22Rv1 (cell line): ENCODE results near the gene CLIP1.

Experiments
- ZFX ChIP-seq: fragments of 450-650 bp; IDR thresholded peaks from 2 replicates; pipeline ENCODE4 v1.6.1; 2017; ENCODE audit warnings: antibody characterized with exemption, borderline replicate concordance
- TF ChIP-seq, protein P1 (sequence below): fragments of 450-650 bp; IDR thresholded peaks from 2 replicates; pipeline ENCODE4 v1.5.1; 2017; ENCODE audit warnings: mild to moderate bottlenecking

DNA sequence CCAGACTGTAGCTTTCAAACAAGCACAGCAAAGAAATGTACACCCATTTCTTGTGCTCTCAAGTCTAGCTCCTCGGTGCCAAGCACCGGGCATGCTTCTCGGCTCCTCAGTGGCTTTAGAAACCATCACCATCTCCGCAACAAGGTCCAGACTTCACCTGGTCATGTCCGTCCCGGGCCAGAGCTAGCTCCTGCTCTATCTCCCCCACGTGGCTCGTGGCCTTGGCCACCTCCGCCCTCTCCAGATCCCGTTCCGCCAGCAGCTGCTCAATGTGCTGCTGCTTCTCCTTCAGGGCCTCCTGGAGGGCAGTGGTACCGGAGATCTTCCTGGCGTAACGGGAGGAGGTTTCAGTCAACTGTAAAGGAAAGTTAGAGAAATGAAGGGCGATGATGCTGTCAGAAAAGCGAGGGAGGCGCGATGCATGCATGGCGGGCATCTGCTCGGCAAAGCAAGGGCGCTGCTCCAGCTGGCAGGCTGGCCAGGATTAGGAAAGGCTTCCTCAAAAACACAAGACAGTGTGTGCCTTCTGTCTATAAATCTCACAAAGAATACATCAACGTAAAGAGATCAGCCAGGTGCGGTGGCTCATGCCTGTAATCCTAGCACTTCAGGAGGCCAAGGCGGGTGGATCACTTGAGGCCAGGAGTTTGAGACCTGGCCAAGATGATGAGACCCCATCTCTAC, 67.4 kb downstream of the CLIP1 start:
- TF ChIP-seq, protein P1, sequence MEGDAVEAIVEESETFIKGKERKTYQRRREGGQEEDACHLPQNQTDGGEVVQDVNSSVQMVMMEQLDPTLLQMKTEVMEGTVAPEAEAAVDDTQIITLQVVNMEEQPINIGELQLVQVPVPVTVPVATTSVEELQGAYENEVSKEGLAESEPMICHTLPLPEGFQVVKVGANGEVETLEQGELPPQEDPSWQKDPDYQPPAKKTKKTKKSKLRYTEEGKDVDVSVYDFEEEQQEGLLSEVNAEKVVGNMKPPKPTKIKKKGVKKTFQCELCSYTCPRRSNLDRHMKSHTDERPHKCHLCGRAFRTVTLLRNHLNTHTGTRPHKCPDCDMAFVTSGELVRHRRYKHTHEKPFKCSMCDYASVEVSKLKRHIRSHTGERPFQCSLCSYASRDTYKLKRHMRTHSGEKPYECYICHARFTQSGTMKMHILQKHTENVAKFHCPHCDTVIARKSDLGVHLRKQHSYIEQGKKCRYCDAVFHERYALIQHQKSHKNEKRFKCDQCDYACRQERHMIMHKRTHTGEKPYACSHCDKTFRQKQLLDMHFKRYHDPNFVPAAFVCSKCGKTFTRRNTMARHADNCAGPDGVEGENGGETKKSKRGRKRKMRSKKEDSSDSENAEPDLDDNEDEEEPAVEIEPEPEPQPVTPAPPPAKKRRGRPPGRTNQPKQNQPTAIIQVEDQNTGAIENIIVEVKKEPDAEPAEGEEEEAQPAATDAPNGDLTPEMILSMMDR, result no peak
- no peak for TF ChIP-seq ZFX
